Measurements from ENCODE around the gene VSTM4.

DNA sequence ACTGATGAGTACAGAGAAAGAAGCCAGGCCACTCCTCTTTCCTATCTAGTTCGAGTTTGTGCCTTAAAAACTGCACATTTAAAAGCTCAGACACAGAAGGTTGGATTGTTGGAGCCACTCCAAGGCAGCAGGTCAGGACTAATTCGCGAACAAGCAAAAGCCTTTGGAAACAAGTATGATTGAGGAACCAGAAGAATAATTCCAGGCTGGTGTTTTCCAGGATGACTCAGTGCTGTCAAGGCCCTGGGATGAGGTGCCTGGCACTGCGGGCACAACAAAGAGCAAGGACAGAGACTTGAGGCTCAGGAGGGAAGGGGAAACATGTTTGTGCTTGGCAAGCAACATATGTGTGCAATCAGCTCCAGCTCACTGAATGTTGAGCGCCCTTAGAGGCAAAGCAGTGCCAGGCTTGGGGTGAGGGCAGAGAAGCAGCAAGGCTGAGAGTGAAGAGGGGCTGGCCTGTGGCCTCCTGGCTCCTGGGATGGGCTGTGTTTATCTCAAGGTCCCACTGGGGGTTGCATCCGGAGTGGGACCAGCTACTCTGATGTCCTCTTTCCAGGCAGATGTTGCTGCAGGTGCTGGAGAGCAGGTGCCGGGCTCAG, 44.1 kb downstream of the VSTM4 start:
- TF ChIP-seq, protein P1, sequence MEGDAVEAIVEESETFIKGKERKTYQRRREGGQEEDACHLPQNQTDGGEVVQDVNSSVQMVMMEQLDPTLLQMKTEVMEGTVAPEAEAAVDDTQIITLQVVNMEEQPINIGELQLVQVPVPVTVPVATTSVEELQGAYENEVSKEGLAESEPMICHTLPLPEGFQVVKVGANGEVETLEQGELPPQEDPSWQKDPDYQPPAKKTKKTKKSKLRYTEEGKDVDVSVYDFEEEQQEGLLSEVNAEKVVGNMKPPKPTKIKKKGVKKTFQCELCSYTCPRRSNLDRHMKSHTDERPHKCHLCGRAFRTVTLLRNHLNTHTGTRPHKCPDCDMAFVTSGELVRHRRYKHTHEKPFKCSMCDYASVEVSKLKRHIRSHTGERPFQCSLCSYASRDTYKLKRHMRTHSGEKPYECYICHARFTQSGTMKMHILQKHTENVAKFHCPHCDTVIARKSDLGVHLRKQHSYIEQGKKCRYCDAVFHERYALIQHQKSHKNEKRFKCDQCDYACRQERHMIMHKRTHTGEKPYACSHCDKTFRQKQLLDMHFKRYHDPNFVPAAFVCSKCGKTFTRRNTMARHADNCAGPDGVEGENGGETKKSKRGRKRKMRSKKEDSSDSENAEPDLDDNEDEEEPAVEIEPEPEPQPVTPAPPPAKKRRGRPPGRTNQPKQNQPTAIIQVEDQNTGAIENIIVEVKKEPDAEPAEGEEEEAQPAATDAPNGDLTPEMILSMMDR (IDR thresholded peaks at IDR 0.05; ENCODE audit: low read depth, low read length): no peak
- TF ChIP-seq POLR2A (IDR thresholded peaks at IDR 0.05; ENCODE audit: extremely low read depth, insufficient read length): no peak
- no peak for TF ChIP-seq MYC (IDR thresholded peaks at IDR 0.05; ENCODE audit: low read depth, low read length)

Measured in NB4 (cell line).